Body of pancreas (tissue), 4 donors: ENCODE results near the gene BNIP1. TPM values are rescaled to one million over a fixed set of nuclear protein-coding genes. Genes with fewer than 3 reads are reported as not detected.
"Not testable (repeated sequence)": the region's sequence is repeated elsewhere in the genome, so short reads cannot be mapped to it uniquely, and the experiment has no call there.

Experiments used
- ATAC-seq: fragments of 150-250 bp; one replicate; pipeline ENCODE4 v1.9.1; 2016
- DNase-seq, 4 donors: peaks; one replicate each; pipeline ENCODE4 v3.0.0-alpha.2; 2019
- H3K27ac ChIP-seq, 4 donors: fragments of 200-600 bp; sonication (generic); 1 replicate in 3 of 4; 2 replicates in 1 of 4; pipeline versions ENCODE4 v1.5.1 to v1.6.1; 2016 to 2019; ENCODE audit warnings: mild to moderate bottlenecking in 1 of 4, mixed read lengths in 1 of 4, moderate library complexity in 1 of 4
- H3K27me3 ChIP-seq, 2 donors: fragments of 200-600 bp; sonication (generic); one replicate each; pipeline ENCODE4 v1.6.0; 2016; ENCODE audit warnings: mild to moderate bottlenecking in 1 of 2
- H3K36me3 ChIP-seq, 2 donors: fragments of 200-600 bp; sonication (generic); replicated peaks in 1 of 2; 2 replicates each; pipeline ENCODE4 v1.5.1; 2016; ENCODE audit warnings: low read depth in 2 of 2; ENCODE audit not compliant: insufficient read depth in 1 of 2
- H3K4me1 ChIP-seq: fragments of 200-600 bp; sonication (generic); one replicate; pipeline ENCODE4 v1.6.0; 2016
- H3K4me3 ChIP-seq, 2 donors: fragments of 200-600 bp; sonication (generic); 1 replicate in 1 of 2; 2 replicates in 1 of 2; pipeline ENCODE4 v1.5.1; 2016 to 2019
- H3K9me3 ChIP-seq, 3 donors: fragments of 200-600 bp; sonication (generic); 1 replicate in 2 of 3; 2 replicates in 1 of 3; pipeline ENCODE4 v1.5.1; 2016
- POLR2A ChIP-seq, 3 donors: fragments of 450-650 bp; IDR thresholded peaks; one replicate each; pipeline ENCODE4 v1.6.1; 2016; ENCODE audit warnings: antibody characterized with exemption in 3 of 3, mild to moderate bottlenecking in 2 of 3
- WGBS, 2 donors: methylation state at CpG; one replicate each; pipeline ENCODE4 v1.1.5; 2017; 5-methylcytosine and 5-hydroxymethylcytosine counted together
- intact Hi-C: fragments of 100-400 bp; cut with DNase I; formaldehyde crosslinking; loops from one replicate; pipeline ENCODE4 v1.15.1; 2023
- total RNA-seq, 2 donors: library from RNA; depleted of rRNA; stranded (reverse); fragments of >200 nt; gene quantifications; one replicate each; pipeline ENCODE4 v1.1.0, GENCODE V29; 2016
- TF ChIP-seq, protein P1 (sequence below), 7 experiments: fragments of 450-650 bp in 4 of 7; fragments of 200-600 bp in 3 of 7; sonication (generic) in 3 of 7; IDR thresholded peaks; one replicate each; pipeline ENCODE4 v1.5.1; 2016 to 2019; ENCODE audit warnings: antibody characterized with exemption in 7 of 7

The BNIP1 gene
- total RNA-seq, 2 donors from 2014 or later: 3.1 to 7.3 TPM

DNA sequence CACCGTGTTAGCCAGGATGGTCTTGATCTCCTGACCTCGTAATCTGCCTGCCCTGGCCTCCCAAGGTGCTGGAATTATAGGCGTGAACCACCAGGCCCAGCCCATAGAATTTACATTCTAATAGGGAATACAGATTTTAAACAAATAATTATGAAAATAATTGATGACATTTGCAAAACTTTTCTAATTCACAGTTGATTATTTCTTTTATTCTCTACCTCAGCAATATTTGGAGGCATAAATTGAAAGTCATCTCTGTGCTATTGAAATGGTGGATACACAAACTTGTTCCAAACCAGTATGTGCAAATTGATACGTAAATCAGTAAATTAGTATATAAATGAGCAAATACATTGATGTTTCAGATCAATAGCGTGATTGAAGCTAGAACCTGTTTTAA, 8.2 kb downstream of the BNIP1 start:
- Histone ChIP-seq H3K27me3 (no peaks in the 10 kb centered on the region), H3K4me3 (no peak overlapping the region), H3K4me1 (no peaks in the 10 kb centered on the region), H3K27ac (no peak overlapping the region), H3K36me3 (peaks cover 3 to 11% of the 10 kb centered on the region in 2 donors), H3K9me3 (no peaks in the 10 kb centered on the region)
- no peak for TF ChIP-seq POLR2A (IDR thresholded peaks at IDR 0.05)
- TF ChIP-seq, protein P1, sequence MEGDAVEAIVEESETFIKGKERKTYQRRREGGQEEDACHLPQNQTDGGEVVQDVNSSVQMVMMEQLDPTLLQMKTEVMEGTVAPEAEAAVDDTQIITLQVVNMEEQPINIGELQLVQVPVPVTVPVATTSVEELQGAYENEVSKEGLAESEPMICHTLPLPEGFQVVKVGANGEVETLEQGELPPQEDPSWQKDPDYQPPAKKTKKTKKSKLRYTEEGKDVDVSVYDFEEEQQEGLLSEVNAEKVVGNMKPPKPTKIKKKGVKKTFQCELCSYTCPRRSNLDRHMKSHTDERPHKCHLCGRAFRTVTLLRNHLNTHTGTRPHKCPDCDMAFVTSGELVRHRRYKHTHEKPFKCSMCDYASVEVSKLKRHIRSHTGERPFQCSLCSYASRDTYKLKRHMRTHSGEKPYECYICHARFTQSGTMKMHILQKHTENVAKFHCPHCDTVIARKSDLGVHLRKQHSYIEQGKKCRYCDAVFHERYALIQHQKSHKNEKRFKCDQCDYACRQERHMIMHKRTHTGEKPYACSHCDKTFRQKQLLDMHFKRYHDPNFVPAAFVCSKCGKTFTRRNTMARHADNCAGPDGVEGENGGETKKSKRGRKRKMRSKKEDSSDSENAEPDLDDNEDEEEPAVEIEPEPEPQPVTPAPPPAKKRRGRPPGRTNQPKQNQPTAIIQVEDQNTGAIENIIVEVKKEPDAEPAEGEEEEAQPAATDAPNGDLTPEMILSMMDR (IDR thresholded peaks at IDR 0.05): no peak
- intact Hi-C loops: no loop called here
- no peak for DNase-seq
- 92 to 95% methylated on average over 5 of the region's 5 CpGs for WGBS, 2 donors
- no peak for ATAC-seq

DNA sequence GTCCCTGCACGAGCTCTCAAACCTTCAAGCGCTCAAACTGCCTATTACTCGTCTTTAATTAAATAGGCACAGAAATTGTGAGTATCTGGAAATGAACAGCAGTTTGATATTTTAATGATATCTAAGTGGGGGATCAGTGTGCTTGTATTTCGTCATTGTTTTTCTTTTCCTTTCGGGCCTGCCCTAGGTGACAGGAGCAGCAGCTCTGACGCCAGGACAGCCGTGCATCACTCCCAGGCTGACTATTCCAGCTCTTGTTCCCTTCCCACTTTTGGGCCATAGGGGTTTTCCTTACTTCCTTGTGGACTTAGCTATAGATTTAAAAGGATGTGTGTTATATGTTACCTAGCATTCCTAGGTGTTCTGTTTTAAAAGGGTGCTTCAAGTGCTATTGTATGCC, 9.5 kb downstream of the BNIP1 start:
- no peaks in the 10 kb centered on the region for H3K27me3 ChIP-seq
- no peak overlapping the region for H3K4me3 ChIP-seq
- TF ChIP-seq, protein P1 (IDR thresholded peaks at IDR 0.05): no peak
- TF ChIP-seq POLR2A (IDR thresholded peaks at IDR 0.05): no peak
- DNase-seq (no peak), ATAC-seq (no peak)
- intact Hi-C loops: no loop called here
- H3K4me1 ChIP-seq: no peaks in the 10 kb centered on the region
- WGBS, 2 donors: 87 to 92% methylated on average over 7 of the region's 7 CpGs
- H3K27ac ChIP-seq: no peak overlapping the region
- H3K9me3 ChIP-seq: no peaks in the 10 kb centered on the region
- H3K36me3 ChIP-seq: peaks cover 3 to 10% of the 10 kb centered on the region in 2 donors

DNA sequence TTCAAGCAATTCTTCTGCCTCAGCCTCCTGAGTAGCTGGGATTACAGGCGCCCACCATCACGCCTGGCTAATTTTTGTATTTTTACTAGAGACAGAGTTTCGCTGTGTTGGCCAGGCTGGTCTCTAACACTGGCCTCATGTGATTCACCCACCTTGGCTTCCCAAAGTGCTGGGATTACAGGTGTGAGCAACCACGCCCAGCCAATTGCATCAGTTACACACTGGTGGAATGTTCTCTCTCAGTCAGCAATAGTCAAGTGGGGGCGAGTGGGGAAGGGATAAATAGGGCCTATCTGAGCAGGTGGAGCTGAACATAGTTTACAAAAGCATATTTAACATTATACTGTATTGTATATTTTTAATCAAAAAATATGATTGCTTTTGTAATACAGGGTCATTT, 10.3 kb downstream of the BNIP1 start:
- H3K36me3 ChIP-seq, intact Hi-C loops, ATAC-seq, H3K27me3 ChIP-seq, H3K9me3 ChIP-seq, H3K27ac ChIP-seq, DNase-seq, H3K4me3 ChIP-seq, H3K4me1 ChIP-seq: not testable (repeated sequence)
- WGBS, 2 donors: 93 to 97% methylated on average over 5 of the region's 5 CpGs

DNA sequence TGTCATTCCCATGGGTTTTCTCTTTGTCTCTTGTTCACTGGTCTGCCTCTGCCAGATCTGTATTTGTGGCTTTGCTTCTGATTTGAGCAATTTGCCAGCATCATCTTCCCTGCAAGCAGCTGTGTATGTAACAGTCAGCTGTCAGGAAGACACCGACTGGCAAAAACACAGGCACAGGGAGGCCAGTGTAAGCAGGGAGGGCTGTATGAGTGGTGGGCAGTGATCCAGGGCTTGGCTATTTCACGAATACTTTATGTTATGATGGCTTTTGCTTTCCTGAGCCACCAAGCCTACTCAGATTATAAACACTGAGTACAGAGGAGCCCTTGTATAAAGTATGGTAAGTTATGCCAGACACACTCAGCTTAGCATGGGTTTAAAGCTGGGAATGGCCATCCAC, 11.6 kb downstream of the BNIP1 start:
- 71 to 82% methylated on average over 2 of the region's 2 CpGs for WGBS, 2 donors
- no peak for DNase-seq
- H3K36me3 ChIP-seq: peaks cover 3 to 11% of the 10 kb centered on the region in 2 donors

DNA sequence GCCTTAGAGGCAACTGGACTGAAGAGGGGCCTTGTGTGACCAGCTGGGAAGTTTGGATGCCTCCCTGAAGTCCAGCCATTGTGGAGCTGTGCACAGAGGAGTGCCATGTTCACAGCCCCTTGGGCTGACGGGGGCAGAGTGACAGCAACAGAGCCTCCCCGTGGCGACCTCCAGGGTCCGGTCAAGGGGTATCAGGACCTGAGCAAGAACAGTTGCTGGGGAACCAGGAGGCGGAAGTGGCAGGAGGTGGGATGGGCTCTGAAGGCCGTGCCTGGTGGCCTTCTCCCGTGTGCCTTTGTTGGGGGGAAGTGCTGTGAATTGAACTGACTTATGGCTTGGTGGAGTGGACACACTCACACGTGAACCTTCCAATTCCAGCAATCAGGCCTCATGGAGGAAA, 14.0 kb downstream of the BNIP1 start:
- no peak for ATAC-seq
- no peak for TF ChIP-seq POLR2A (IDR thresholded peaks at IDR 0.05)
- TF ChIP-seq, protein P1 (IDR thresholded peaks at IDR 0.05): no peak
- Histone ChIP-seq H3K36me3 (peaks cover 3 to 13% of the 10 kb centered on the region in 2 donors), H3K4me3 (no peak overlapping the region), H3K27me3 (no peaks in the 10 kb centered on the region), H3K9me3 (no peaks in the 10 kb centered on the region), H3K4me1 (peaks cover 9% of the 10 kb centered on the region), H3K27ac (no peak overlapping the region)
- DNase-seq: no peak
- 71 to 88% methylated on average over 7 to 8 of the region's 8 CpGs for WGBS, 2 donors
- intact Hi-C loops: no loop called here

More for the DNA sequence above, 11.6 kb downstream of the BNIP1 start:
- no peak for ATAC-seq
- Histone ChIP-seq H3K27ac (no peak overlapping the region), H3K4me1 (peaks cover 5% of the 10 kb centered on the region), H3K27me3 (no peaks in the 10 kb centered on the region), H3K9me3 (no peaks in the 10 kb centered on the region), H3K4me3 (no peak overlapping the region)
- intact Hi-C loops: no loop called here
- TF ChIP-seq POLR2A (IDR thresholded peaks at IDR 0.05): no peak
- TF ChIP-seq, protein P1 (IDR thresholded peaks at IDR 0.05): no peak
